Hippocampal formation (tissue), 2 donors: Measurements from ENCODE around the gene MTHFD2L.

Experiments used
- DNase-seq, 2 donors: peaks; one replicate each; lab custom pipeline; 2025; lab: John Stamatoyannopoulos, UW

Gene MTHFD2L

GRCh38 chr4:74132944-74133343 lies 25.0 kb upstream of the MTHFD2L start:
- no peak for DNase-seq

- DNase-seq, result peak; percentile 62 to 68
These were observed 24.0 kb upstream of the MTHFD2L start for GRCh38 chr4:74133786-74134499.

- DNase-seq, result no peak
These were observed 23.4 kb upstream of the MTHFD2L start for GRCh38 chr4:74134500-74134852.

- DNase-seq, result no peak
These were observed 11.3 kb upstream of the MTHFD2L start for GRCh38 chr4:74146581-74147129.

GRCh38 chr4:74148205-74148604 lies 9.7 kb upstream of the MTHFD2L start:
- DNase-seq, result no peak

GRCh38 chr4:74152836-74153235 lies 5.1 kb upstream of the MTHFD2L start:
- DNase-seq, result no peak

GRCh38 chr4:74156521-74156920 lies 1.4 kb upstream of the MTHFD2L start:
- DNase-seq, result no peak

- no peak for DNase-seq
These were observed 764 bp upstream of the MTHFD2L start for GRCh38 chr4:74157154-74157553.

- DNase-seq, result peak in 1 of 2 donors; percentile 67
These were observed 686 bp downstream of the MTHFD2L start for GRCh38 chr4:74158466-74159142.

GRCh38 chr4:74159143-74159709 lies 1.3 kb downstream of the MTHFD2L start:
- DNase-seq, result no peak

GRCh38 chr4:74161666-74162450 lies 3.9 kb downstream of the MTHFD2L start:
- DNase-seq, result no peak

- DNase-seq, result no peak
These were observed 8.2 kb downstream of the MTHFD2L start for GRCh38 chr4:74166135-74166534.

- no peak for DNase-seq
These were observed 8.9 kb downstream of the MTHFD2L start for GRCh38 chr4:74166818-74167217.

- DNase-seq, result no peak
These were observed 9.7 kb downstream of the MTHFD2L start for GRCh38 chr4:74167585-74167984.

- no peak for DNase-seq
These were observed 10.9 kb downstream of the MTHFD2L start for GRCh38 chr4:74168841-74169240.

- no peak for DNase-seq
These were observed 15.4 kb downstream of the MTHFD2L start for GRCh38 chr4:74173321-74173720.

- DNase-seq, result no peak
These were observed 16.5 kb downstream of the MTHFD2L start for GRCh38 chr4:74174421-74174820.

GRCh38 chr4:74174941-74175340 lies 17.0 kb downstream of the MTHFD2L start:
- DNase-seq, result no peak

- no peak for DNase-seq
These were observed 17.5 kb downstream of the MTHFD2L start for GRCh38 chr4:74175379-74175778.

GRCh38 chr4:74178798-74179197 lies 20.9 kb downstream of the MTHFD2L start:
- no peak for DNase-seq

- no peak for DNase-seq
These were observed 23.3 kb downstream of the MTHFD2L start for GRCh38 chr4:74181219-74181618.

- DNase-seq, result no peak
These were observed 31.0 kb downstream of the MTHFD2L start for GRCh38 chr4:74188912-74189311.
